ENCODE results near the gene SCYL2.

DNA sequence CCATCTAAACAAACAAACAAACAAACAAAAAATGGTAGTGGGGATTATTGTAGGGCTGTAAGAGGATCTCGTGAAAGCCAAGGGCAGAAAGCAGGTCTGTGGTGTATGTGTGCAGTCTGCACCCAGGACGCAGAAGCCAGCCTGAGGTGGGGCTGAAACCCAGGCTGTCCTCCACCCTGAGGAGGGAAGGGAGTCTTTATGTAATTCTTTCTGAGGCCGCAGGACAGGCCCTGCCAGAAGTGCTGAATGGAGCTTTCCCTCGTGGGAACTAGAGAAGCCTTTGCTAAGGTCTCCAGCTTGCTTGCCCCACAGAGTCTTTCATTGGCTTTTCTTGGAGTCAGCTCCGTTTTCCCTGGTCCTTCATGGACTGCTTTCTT lies 117.6 kb downstream of the SCYL2 start:
- no peak for TF ChIP-seq POLR2A (IDR thresholded peaks at IDR 0.05)
- TF ChIP-seq CTCF (IDR thresholded peaks at IDR 0.05 in 8 of 11, conservative IDR thresholded peaks at IDR 0.05 in 3 of 11): no peak
- no peak for TF ChIP-seq POLR2AphosphoS5 (IDR thresholded peaks at IDR 0.05)

All from spleen (tissue), 7 donors.